GM13976 (cell line): ENCODE measurements around the gene SCGB3A2.

Source experiments
- DNase-seq: peaks from one replicate; pipeline ENCODE4 v3.0.0; 2012; ENCODE audit warnings: low spot score
- CTCF ChIP-seq: IDR thresholded peaks from 2 replicates; pipeline ENCODE4 v1.5.1; 2012; ENCODE audit warnings: borderline replicate concordance, mild to moderate bottlenecking; ENCODE audit not compliant: insufficient read depth; ENCODE audit errors: extremely low read depth, missing control alignments, control extremely low read depth
- in situ Hi-C: fragments of 300-500 bp; cut with MboI; formaldehyde crosslinking; loops from one replicate; pipeline ENCODE4 v1.12.0; 2022; ENCODE audit warnings: low sequenced_read_pairs, mixed read lengths, inconsistent platforms; ENCODE audit not compliant: unreplicated experiment

SCGB3A2 gene

DNA sequence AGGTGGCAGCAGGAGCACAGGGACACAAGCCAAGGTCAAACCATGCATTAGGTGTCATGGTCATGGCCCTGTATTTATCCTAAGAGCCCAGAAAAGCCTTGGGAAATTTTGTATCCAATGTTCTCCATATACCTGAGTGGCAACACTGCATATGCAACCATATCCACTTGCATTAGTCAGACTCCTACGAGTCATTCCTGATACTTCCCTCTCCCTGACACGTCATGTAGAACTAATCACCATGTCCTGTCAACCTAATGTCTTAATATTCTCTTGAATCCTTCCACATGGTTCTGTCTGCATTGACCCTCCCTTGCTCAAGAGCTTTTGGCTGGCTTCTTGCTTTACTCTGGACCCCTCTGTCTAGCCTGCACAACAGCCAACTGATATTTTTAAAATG is 9.4 kb downstream of the SCGB3A2 start:
- in situ Hi-C loops, result no loop called here

DNA sequence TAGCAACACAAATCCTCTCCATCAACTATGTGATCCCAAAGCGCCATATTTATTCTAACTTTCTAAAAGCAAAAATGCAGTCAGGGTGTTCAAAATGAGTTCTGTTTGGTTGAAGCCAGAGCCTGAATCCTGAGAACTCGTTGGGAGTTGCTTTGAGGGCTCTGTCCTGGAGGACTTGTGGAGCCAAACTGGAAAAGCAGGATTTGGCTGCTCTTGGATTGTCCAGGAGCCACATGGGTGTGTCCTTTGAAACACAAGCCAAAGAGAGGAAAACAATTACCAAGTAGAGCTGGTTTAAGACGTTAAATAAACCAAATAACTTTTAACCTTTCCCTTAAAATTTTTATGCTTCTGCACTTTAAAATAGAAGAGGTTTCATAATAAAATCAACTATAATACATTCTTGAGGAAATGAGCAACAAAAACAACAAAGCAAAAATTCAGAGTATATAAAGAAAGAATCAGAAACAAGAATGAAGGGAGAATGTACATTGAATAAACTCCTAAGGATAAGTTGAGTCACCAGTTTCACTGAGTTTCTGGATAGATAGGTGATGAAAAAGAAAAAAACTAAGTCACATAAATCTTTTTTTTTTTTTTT is 14.3 kb downstream of the SCGB3A2 start:
- no peak for TF ChIP-seq CTCF
- in situ Hi-C loops, result no loop called here
- DNase-seq, result no peak

More for the DNA sequence above, 9.4 kb downstream of the SCGB3A2 start:
- TF ChIP-seq CTCF, result no peak
- DNase-seq, result no peak

- DNase-seq, result no peak
- in situ Hi-C loops, result no loop called here
- TF ChIP-seq CTCF, result no peak
Observed at GRCh38 chr5:147893820-147894219, 15.3 kb downstream of the SCGB3A2 start.

DNA sequence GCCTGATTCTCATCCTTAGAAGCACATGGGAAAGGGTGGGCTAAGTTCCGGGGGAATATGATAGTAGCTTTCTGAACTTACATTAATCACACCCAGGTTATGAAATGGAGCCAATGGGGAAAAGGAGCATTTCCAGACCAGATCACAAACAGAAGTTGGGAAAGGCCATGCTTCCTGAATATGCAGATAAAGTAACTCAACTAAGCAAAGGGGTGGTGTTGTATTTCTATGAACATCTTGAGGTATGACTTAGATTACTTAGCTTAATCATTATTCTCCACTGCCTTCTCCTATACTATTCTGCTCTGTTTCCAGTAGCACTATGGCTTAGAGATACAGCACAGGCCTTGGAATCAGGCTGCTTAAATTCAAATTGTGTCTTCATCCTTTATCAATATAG is 17.4 kb downstream of the SCGB3A2 start:
- no peak for DNase-seq
- TF ChIP-seq CTCF, result no peak
- in situ Hi-C loops, result no loop called here

DNA sequence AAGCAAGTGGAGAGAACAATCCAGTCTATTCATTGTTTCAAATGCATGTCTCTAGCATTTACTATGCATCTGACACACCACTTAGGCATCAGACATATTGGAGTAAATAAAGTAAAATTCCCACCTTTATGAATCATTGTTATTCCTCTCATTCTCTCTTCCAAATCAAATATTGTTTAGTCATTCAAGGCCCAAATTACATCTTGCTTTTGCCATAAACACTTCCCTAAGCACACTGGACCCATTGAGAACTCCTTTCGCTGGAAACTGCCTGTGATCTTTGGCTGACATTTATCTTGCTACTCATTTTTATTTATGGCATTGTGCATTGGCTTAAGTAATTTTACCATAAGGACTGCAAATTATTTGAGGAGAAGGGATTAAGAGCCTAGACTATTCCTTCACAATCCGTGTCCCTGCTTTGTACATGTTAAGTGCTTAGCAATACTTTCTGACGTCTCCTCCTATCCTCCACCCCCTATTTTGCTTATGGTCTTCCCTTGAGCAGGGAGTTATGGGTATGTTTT is 20.4 kb downstream of the SCGB3A2 start:
- in situ Hi-C loops, result no loop called here
- no peak for TF ChIP-seq CTCF
- DNase-seq, result no peak

DNA sequence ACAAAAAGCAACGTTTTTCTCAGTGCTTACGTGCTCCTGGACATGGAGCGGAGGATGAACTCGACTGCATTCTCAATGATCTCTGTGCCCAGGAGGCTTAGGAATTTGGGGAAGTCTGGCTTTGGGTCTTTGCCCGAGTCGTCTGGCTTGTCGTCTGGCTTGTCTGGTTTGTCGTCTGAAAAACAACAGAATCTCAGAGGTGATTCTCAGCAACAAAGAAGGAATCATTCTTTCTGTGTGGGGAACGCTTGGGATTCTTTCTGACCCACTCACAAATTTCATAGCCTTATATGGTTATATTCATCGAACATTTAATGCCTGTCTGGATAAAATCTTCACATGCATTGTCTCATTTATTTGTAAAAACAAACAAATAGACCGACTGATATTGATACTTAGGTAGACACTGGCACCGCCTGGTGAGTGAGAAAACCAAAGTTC is 23.1 kb downstream of the SCGB3A2 start:
- DNase-seq, result no peak
- no peak for TF ChIP-seq CTCF
- in situ Hi-C loops, result no loop called here
